ENCODE data around the gene SEMA3E. TPM values are rescaled to one million over a fixed set of nuclear protein-coding genes. Genes with fewer than 3 reads are reported as not detected.

Gene SEMA3E
- total RNA-seq, 4 donors from 2014 or later, result 0.94 to 6.9 (median 2.2) TPM

DNA sequence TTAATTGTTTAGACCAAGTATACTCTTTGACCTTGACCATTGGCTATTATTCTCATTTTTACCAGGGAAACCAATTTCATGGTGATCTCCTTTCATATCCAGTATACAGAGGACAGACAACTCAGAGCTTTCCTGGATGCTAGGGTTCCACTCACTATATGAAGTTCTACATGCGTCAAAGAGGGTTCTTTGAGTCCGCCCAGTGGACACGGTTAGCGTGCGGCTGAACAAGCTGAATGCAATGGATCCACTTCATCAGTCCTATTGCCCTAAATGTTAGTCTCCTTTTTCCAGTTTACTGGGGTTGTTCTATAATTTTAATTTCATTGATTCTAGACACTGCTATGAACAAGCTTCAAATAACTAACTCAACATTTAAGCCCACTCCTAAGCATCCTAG, 323.9 kb downstream of the SEMA3E start:
- no peaks in the 10 kb centered on the region for H3K27me3 ChIP-seq
- intact Hi-C loops (cut with DNase I), result no loop called here
- H3K9me3 ChIP-seq, result no peaks in the 10 kb centered on the region
- WGBS, 2 donors, result 98 to 100% methylated on average over 4 to 5 of the region's 5 CpGs
- TF ChIP-seq POLR2A (IDR thresholded peaks at IDR 0.05), result no peak
- H3K27ac ChIP-seq, result no peak overlapping the region
- H3K4me3 ChIP-seq (replicated peaks in 1 of 3), result no peak overlapping the region
- no peaks in the 10 kb centered on the region for H3K36me3 ChIP-seq
- H3K4me1 ChIP-seq, result no peaks in the 10 kb centered on the region
- no peak for DNase-seq

DNA sequence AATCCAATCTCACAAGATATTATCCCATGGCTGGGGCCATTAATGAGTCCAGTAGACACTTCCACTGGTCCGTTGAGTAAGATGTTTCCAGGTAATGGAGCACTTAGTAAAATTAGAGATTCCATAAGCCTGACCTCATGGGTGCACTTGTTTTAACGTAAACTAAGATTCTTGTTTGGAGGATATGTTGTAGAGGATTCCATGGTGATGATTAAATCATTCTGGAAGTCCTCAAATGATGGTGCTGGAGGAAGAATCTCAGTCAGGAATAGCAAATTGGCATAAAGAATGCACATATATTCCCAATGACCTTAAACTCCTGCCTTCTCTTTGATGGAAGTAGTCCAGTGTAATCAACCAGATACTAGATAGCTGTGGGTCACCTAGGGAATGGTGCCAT, 324.3 kb downstream of the SEMA3E start:
- no peak for DNase-seq
- Histone ChIP-seq H3K36me3 (no peaks in the 10 kb centered on the region), H3K27ac (no peak overlapping the region), H3K27me3 (no peaks in the 10 kb centered on the region), H3K4me1 (no peaks in the 10 kb centered on the region), H3K4me3 (replicated peaks in 1 of 3) (no peak overlapping the region), H3K9me3 (no peaks in the 10 kb centered on the region)
- TF ChIP-seq, protein P1, sequence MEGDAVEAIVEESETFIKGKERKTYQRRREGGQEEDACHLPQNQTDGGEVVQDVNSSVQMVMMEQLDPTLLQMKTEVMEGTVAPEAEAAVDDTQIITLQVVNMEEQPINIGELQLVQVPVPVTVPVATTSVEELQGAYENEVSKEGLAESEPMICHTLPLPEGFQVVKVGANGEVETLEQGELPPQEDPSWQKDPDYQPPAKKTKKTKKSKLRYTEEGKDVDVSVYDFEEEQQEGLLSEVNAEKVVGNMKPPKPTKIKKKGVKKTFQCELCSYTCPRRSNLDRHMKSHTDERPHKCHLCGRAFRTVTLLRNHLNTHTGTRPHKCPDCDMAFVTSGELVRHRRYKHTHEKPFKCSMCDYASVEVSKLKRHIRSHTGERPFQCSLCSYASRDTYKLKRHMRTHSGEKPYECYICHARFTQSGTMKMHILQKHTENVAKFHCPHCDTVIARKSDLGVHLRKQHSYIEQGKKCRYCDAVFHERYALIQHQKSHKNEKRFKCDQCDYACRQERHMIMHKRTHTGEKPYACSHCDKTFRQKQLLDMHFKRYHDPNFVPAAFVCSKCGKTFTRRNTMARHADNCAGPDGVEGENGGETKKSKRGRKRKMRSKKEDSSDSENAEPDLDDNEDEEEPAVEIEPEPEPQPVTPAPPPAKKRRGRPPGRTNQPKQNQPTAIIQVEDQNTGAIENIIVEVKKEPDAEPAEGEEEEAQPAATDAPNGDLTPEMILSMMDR (IDR thresholded peaks at IDR 0.05), result no peak
- no peak for TF ChIP-seq POLR2A (IDR thresholded peaks at IDR 0.05)
- 78 to 92% methylated on average over 2 of the region's 2 CpGs for WGBS, 2 donors
- intact Hi-C loops (cut with DNase I), result no loop called here

DNA sequence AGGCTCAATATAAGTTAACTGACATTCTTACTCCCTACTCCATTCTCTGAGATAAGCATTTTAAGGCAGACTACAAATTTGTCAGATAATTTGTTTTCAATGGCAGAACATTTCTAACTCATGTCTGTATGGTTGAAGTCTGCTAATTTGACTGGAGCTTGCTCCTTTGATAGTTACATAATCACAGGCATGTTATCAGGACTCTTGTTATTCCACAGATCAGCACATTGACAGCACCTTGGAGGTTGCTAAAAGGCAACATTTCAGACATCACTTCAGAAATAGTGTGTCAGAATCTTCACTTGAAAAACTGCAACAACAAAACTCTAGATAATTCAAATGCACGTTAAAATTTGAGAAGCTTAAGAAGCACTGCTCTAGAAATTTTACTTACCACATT, 327.9 kb downstream of the SEMA3E start:
- WGBS, 2 donors, result 70 to 83% methylated on average over 1 of the region's 1 CpG
- no peak for DNase-seq
- H3K27me3 ChIP-seq, result no peaks in the 10 kb centered on the region
- H3K36me3 ChIP-seq, result no peaks in the 10 kb centered on the region
- intact Hi-C loops (cut with DNase I), result no loop called here
- H3K27ac ChIP-seq, result no peak overlapping the region
- TF ChIP-seq, protein P1 (IDR thresholded peaks at IDR 0.05), result no peak
- no peak for TF ChIP-seq POLR2A (IDR thresholded peaks at IDR 0.05)
- H3K9me3 ChIP-seq, result no peaks in the 10 kb centered on the region
- H3K4me3 ChIP-seq (replicated peaks in 1 of 3), result no peak overlapping the region
- H3K4me1 ChIP-seq, result no peaks in the 10 kb centered on the region

DNA sequence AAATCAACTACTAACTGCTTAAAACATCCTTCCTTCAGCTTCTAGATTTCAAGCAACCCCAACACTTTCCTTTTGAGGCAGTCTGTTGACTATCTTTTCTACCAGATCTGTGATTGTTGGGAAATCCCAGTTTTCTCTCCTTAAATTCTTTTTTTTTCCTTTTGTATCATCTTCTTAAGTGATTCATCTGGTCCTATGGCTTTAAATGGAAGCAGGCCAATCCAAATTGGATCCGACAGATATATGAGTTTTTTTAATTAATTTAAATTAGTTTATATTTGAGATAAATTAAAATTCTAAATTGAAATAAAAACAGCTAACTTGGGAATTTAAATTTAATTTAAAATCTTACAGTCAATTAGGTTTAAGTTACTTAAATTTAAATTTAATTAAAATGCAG, 335.0 kb downstream of the SEMA3E start:
- intact Hi-C loops (cut with DNase I), result no loop called here
- H3K4me1 ChIP-seq, result no peaks in the 10 kb centered on the region
- TF ChIP-seq, protein P1 (IDR thresholded peaks at IDR 0.05), result no peak
- no peak for TF ChIP-seq POLR2A (IDR thresholded peaks at IDR 0.05)

More for the DNA sequence above, 335.0 kb downstream of the SEMA3E start:
- no peaks in the 10 kb centered on the region for H3K36me3 ChIP-seq
- no peaks in the 10 kb centered on the region for H3K9me3 ChIP-seq
- no peak for DNase-seq
- no peak overlapping the region for H3K4me3 ChIP-seq (replicated peaks in 1 of 3)
- H3K27ac ChIP-seq, result no peak overlapping the region
- no peaks in the 10 kb centered on the region for H3K27me3 ChIP-seq
- WGBS, 2 donors, result 86 to 94% methylated on average over 1 of the region's 1 CpG

Small RNA genes within 50 kb of the gene (small RNA-seq; reads per million reads assigned to genes)
- gene AC079987.1, result not detected

Measured in thyroid gland (tissue), 4 donors.